GM21367 (cell line): ENCODE results near the gene KNSTRN.

ENCODE experiments used
- ATAC-seq: cut with Tn5 transposase; IDR thresholded peaks from one replicate; pipeline ENCODE4 v1.9.1; 2021; ENCODE audit not compliant: unreplicated experiment

KNSTRN gene

DNA sequence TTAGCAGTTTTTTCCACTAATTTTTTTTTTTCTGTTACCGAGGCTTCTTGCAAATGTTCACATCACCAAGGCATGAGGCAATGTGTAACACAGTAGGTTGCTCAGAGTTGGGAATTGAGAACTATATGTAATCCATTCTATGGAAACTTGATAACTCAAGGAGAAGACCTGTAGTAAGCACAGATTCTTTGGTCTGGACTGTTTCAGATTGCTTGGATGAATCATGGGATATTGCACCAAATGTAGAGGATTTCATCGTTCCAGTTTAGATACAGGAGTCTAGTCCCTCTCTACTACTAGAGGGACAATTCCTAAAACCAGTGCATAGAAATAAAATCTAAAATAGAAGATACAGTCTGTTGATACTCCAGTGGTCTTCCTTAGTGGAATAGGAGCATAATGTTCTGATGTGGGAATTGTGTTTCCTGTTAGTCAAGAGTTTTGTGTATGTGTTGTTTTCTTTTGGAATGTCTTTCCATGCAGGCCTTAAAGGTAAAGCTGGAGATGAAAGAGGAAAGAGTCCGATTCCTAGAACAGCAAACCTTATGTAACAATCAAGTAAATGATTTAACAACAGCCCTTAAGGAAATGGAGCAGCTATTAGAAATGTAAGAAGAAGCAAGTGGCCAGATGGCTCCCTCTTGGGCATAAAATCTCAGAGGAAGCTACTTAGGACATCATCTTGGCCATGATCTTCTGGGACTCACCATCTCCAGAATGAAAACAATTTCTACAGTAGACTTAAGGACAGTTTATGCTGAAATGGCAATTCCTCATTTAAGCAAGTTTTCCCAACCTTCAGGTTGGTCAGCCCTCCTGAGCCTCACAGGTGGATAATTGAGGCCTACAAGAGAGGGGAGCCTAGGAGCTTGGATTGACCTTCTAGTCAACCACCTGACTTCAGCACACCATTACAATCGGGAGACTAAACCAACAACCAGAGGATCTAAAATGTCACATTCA is 10.7 kb downstream of the KNSTRN start:
- no peak for ATAC-seq

DNA sequence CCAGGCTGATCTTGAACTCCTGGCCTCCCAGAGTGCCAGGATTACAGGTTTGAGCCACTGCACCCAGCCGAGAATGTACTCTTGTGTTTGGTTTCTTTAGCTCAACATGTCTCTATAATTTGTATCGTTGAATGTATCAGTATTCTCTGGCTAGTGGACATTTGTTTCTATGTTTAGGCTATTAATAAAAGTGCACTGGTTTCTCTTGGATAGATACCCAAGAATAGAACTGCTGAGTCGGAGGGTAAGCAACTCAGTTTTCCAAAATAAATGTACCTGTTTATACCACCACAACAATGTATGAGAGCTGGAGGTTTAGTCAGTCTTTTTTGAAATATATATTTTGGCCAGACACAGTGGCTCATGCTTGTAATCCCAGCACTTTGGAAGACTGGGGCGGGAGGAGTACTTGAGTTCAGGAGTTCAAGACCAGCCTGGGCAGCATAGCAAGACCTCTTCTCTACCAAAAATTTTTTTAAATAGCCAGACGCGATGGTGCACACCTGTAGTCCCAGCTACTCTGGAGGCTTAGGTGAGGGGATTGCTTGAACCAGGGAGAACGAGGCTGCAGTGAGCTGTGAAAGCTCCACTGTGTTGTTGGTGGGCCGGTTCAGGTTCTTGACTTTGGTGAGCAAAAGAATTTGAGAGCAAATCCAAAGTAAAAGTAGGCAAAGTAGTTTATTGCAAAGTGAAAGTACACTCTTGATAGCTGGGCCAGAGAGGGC is 15.3 kb downstream of the KNSTRN start:
- no peak for ATAC-seq

DNA sequence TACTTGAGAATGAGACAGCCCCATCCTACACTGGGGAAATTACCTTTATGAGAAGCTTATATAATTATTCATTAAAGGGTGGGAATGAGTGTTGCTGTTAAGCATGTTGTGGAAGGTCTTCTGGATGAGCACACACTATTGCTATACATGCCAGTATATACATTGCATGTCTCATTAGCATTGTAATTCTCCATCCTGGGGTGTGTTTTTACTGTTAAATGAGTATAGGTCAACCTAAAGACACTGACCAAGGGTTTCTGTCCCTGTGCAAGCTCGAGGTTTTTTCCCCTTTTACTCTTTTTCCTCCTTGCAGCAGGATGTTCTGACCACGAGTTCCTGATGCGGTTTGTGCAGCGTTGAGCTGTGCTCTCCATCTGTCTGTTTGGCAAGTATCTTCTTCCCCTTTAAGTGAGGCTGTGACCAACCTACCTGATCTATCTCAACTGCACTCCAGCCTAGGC is 15.9 kb downstream of the KNSTRN start:
- no peak for ATAC-seq

DNA sequence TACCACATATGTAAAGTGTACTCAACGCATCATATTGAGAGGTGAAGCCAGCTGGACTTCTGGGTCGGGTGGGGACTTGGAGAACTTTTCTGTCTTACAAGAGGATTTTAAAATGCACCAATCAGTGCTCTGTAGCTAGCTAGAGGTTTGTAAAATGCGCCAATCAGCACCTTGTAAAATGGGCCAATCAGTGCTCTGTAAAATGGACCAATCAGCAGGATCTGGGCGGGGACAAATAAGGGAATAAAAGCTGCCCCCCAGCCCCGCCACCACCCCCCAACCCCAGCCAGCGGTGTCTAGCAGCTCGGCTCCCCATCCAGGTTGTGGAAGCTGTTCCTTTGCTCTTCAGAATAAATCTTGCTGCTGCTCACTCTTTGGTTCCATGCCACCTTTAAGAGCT is 16.8 kb downstream of the KNSTRN start:
- ATAC-seq: no peak

DNA sequence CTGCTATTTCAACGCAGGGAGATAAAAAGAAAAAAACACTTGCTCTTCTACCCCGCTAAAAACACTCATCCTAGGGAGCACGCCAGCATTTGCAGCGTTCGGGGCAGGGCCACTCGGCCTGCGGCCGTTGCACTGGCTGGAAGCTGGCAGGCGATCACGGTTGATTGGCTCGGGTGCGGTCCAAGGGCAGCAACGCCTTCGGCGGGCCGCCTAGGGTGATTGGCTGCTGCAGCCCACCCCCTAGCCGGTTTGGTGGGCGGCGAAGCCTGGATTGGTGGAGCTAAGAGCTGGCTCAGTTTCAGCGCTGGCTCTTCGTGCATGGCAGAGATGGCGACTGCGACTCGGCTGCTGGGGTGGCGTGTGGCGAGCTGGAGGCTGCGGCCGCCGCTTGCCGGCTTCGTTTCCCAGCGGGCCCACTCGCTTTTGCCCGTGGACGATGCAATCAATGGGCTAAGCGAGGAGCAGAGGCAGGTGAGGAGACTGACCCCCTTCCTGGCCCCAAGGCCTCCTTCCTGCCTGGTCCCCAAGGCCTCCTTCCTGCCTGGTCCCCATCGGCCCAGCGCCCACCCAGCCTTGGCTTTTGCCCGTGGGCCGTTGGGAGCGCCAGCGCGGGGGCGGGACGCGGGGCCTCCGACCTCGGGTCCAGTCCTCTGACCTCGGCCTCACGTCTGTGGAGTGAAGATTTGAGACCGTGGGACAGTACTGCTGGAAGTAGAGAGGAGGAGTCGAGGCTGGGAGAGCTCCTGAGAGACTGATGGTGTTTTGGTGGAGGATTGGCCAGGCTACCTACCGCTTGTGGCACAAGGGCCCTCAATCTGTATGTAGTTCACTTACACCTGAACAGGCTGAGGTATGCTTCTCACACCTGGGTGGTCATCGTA is 23.2 kb downstream of the KNSTRN start, which contains the start of gene IVD:
IVD (plus strand) TSS at position 295 of the 881 bp plus-strand sequence; CDS start at position 328, 33 bp downstream.
- peak; percentile 76 for ATAC-seq

DNA sequence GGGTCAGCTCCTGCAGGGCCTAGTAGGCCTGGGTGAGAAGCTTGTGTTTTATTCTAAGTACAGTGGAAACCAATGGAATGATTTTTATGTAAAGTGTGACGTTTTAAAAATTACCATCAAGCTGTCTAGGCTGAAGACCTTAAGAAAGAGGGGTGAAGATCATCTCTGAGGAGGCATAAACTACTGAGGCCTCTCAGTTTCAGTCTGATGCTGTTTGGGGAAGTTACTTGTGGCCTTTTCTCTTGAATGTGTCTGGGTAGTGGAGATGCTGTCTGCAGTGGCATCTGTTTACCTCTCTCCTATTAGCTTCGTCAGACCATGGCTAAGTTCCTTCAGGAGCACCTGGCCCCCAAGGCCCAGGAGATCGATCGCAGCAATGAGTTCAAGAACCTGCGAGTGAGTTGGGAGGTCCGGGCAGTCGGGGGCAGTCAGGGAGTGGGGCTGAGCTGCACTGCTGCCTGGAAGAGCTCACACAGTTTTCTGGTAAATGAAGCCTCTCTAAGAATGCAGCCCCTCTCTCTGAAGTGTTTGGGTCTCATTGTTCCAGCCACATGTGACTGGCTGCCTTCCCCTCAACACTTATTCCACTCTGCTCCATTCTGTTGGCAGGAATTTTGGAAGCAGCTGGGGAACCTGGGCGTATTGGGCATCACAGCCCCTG is 24.9 kb downstream of the KNSTRN start:
- peak; percentile 64 for ATAC-seq

DNA sequence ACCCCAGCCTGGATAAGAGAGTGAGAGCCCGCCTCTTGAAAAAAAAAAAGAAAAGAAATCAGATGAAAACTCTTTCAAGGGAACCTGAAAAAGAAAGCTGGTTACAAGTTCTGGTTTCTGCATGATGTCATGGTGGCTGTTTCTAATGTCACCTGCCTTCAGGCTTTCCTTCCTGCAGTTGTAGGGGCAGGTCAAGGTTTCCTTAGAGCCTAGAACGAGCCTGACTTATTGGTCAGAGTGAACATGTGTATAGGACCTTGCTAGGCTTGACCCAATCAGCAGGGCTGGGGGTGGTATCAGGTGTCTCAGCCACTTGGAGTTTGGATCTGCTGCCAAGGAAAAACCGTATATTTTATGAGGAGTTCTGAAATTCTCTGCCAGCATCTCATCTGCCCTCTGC is 26.8 kb downstream of the KNSTRN start:
- no peak for ATAC-seq

DNA sequence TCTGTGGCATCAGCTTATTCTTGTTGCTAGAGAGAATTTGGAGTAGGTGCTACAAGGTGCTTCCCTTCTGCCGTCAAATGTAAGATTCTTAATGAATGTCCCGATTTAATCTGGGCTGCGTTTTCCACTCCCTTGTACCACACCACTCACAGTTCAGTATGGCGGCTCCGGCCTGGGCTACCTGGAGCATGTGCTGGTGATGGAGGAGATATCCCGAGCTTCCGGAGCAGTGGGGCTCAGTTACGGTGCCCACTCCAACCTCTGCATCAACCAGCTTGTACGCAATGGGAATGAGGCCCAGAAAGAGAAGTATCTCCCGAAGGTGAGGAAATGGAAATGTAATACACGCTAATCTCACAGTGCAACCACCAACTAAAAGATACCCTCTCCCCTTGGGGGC is 28.0 kb downstream of the KNSTRN start:
- ATAC-seq: no peak

DNA sequence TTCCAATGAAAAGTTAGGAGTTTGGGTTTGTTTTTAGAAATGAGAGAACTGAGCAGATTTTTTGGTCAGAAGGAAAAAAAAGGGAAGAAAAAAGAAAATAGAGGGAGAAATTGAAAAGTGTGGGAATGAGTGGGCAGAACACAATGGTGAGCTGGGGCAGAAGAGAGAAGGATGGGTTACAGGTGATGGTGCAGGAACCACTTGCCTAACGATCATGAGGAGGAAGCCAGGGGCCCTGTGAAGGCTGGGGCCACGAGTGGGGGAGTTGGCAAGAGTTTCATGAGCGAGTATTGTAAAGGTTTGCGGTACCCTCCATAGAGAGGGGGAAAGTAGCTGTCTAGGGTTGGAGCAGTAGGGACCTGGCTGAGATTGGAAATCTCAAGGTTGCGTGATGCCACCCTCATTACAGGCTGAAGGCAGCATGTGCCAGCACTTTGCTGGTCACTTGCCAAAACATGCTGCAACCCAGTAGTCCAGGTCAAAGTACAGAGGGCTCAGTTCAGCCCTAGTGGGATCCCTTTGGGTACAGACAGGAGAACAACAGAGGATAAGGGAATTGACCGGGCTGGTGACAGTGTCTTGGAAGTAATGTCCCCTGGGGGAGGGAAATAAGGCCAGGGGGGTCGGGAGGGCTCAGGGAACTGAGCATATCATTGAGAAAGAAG is 29.7 kb downstream of the KNSTRN start:
- ATAC-seq: no peak

DNA sequence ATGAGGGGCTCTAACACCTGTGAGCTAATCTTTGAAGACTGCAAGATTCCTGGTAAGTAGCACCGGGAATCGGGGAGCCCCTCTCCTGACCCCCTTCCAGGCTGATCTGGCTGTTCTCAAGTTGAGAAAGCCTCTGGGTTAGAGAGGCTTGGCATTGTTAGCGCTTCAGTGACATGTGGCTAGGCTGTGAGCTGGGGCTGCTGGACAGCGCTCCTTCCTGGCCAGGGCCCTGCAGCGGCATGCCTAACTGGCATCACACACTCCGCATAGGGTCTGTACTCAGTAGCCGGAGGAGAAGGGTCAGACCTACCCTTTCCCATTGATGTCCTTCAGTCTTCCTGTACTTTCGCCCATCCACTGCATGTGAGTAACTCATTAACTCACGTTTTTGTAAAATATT is 30.5 kb downstream of the KNSTRN start:
- no peak for ATAC-seq

DNA sequence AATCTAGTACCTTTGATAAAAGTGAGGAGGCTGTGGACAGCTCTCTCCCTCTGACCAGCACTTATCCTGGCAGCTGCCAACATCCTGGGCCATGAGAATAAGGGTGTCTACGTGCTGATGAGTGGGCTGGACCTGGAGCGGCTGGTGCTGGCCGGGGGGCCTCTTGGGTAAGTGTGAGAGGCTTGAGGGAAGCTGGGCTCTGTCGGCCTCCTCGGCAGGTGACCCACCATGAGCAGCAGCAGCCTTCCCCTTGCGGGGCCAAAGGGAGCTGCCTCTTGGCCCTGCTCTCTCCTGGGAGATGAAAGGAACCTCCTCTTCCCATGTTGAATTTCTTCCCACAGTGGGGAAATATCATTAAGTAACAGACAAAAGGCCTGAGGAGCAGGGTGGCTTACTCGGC is 32.3 kb downstream of the KNSTRN start:
- no peak for ATAC-seq

DNA sequence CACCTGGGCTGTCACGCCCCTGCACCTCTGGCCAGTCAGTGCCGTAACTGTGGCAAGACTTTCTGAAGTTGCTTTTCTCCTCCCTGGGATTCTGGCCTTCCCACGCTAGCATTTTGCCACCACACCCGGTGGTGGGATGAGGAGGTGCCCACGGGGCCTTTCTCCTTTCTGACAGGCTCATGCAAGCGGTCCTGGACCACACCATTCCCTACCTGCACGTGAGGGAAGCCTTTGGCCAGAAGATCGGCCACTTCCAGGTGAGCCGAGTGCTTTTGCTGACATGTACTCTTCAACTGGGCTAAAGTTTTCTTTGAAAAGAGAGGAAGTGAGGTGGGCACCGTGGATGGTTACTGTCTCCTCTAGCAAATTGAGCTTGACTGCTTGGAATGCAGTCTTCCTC is 32.7 kb downstream of the KNSTRN start:
- ATAC-seq: no peak

DNA sequence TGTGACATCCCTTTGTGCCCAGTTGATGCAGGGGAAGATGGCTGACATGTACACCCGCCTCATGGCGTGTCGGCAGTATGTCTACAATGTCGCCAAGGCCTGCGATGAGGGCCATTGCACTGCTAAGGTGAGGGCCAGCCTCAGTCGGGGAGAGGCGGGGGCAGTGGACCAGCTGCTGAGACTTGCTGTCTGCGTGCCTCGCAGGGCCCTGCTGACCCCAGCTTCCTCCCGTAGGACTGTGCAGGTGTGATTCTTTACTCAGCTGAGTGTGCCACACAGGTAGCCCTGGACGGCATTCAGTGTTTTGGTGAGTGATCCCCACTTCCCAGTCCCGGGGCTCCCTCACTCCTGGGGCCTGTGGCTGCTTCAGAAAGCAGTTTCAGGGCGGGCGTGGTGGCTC is 33.5 kb downstream of the KNSTRN start:
- ATAC-seq: no peak

DNA sequence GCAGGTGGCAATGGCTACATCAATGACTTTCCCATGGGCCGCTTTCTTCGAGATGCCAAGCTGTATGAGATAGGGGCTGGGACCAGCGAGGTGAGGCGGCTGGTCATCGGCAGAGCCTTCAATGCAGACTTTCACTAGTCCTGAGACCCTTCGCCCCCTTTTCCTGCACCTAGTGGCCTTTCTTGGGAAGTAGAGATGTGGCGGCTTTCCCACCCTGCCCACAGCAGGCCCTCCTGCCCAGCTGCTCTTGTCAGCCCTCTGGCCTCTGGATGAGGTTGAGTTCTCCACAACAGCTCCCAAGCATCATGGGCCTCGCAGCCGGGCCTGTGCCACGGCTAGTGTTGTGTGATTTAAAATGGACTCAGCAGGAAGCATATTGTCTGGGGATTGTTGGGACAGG is 35.6 kb downstream of the KNSTRN start:
- no peak for ATAC-seq

DNA sequence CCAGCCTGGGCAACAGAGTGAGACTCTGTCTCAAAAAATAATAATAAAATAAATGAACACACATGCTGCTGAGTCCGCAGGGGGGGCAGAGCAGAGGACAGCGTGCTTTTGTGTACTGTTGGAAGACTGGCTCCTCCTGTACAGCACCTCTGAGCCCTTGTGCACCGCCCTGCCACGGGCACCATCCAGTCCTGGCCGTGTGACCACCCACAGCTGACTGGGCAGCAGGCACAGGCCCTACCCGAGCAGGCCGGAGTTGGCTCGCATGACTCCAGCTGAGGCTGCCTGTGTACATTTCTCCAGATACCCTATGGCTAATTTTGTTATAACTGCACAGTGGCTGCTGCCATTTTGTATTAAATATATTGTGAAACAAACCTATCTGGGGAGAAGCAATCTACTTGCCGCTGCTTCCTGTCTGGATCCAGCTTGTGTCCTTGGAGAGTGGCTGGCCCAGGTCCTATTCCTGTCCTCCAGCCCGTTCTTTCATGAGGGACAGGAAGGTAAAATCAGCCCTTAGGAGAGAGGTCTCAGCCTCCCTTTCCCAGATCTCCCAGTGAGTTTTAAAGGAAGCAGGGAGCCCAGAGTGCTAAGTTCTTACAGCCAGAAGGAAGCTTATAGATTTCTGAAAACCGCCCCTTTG is 37.7 kb downstream of the KNSTRN start:
- no peak for ATAC-seq

DNA sequence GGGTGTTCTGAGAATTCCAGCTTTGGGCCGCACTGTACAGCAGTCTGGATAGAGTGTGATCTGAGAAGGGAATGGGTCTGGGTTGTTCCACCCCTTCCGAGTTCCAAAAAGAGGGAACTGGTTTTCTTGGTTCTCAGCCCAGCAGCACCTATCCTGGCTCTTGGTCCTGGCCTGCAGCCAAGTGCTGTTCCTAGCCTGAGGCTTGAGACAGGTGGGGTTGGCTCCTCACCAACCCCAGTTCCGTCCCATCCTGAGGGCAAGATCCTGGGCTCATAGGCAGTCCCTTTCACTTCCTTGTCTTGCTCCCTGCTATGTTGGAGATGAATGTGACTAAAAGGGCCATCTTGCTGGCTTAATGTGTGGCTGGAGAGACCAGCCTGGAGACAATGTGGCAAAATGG is 38.3 kb downstream of the KNSTRN start:
- ATAC-seq: no peak

DNA sequence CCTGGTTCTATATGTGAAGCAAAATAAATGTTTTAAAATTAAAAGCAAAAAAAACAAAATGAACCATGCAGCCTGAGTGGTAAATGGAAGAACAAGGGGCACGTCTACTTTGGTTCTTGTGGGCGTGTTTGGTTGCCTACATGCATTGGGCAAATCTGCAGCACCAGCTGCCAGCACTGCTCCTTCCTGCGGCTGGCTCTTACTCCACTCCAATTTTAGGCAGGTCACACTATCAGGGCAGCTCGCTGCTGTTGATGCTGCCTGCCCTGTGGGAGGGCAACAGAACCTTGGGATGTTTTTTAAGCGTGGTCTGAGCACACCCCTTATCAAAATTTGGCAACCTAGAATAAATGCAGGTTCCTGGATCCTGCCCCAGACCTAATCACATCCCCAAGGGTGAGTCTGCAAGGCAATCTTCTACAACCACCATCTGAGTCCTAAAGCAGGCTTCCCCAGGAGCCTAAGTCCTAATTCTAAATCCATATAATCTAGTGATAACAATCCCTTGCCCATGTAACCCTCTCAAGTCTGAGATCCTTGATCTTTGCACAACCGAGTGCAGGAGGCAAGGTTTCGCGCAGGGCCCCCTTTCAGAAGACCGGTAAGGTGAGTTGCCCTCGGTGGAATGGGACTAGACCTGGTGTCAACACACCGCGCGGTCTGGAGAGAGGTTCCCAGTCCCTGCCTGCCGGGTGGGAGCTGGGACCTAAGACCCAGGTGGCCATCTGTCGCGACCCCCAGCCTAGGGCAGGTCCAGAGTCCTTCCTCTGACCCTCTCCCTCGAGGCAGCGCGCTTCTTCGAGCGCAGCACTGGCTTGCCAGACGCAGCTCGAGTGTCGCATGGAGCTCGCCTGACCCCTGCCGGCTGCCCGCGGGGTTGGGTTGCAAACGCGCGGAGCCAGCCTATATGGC is 39.0 kb downstream of the KNSTRN start:
- ATAC-seq: no peak

DNA sequence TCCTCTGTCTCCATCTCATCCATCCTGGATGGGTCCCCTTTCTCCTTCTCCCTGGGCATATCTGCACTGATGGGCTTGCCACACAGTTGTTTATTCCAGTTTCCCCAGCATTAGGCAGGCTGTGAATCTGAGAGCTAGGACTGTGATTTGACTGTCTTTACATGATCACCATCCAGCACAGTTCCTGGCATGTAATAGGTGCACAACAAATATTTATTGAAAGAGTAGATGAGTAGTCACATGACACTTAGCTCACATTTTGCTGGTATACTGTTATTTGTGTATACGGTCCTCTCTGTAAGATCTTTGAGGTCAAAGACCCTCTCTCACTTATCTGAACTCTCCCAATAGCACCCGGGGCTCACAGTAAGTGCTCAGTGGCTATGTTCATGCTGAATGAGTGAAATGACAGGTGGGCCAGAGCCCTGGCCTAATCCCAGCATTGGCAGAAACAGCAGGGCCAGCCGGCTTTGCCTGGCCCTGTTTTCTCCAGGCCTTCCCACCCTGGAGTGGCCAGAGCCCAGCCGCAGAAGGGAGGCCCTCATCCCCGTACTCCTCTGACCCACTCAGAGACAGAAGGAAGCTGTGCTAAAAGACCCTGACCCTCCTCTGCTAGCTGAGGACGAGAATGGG is 42.1 kb downstream of the KNSTRN start:
- no peak for ATAC-seq
